Stimulated activated CD4-positive, alpha-beta T cell treated with anti-CD3 and anti-CD28 coated beads, Interleukin-2, amount 100 ng/mL, for 4 hours (primary cell): Measurements from ENCODE around the gene TFPT.

ENCODE experiments used
- DNase-seq: peaks from one replicate; pipeline ENCODE4 v3.0.0-alpha.2; 2020; ENCODE audit warnings: low read depth

Gene TFPT

DNA sequence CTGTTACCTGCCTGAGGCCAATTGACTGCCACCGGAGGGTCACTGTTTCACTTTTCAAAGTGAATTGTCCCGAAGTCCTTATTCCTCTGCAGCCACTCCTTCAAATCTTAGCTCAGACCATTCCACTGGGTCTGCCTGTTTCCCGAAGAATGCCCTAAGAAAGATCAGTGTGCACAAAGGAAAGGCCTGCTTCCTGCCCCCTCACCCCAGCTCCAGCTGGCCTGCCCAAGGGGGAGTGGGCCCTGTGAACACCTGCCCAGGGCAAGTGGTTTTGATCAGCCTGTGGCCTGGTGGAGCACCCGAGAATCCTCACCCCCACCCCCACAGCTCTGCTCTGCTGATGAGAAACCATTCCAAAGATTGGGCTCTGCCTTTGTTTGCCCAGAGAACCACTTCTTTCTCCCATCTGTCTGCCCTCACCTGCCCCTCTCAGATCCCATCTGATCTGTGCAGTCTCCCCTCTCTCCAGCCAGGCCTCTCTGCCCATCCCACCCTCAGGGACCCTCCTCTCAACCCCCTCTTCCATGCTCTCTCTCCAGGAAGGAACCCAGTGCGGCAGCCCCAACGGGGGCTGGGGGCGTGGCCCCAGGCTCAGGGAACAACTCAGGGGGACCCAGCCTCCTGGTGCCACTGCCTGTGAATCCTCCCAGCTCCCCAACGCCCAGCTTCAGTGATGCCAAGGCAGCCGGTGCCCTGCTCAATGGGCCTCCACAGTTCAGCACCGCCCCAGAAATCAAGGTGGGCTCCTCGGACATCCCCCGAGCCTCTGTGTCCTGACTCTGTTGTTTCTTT, 33.8 kb upstream of the TFPT start:
- no peak for DNase-seq

DNA sequence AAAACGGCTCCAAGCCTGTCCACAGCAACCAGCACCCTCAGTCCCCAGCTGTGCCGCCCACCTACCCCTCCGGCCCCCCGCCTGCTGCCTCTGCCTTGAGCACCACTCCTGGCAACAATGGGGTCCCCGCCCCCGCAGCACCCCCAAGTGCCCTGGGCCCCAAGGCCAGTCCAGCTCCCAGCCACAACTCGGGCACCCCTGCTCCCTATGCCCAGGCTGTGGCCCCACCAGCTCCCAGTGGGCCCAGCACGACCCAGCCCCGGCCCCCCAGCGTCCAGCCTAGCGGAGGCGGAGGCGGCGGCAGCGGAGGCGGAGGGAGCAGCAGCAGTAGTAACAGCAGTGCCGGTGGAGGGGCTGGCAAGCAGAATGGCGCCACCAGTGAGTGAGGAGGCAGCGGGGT, 32.7 kb upstream of the TFPT start:
- no peak for DNase-seq

DNA sequence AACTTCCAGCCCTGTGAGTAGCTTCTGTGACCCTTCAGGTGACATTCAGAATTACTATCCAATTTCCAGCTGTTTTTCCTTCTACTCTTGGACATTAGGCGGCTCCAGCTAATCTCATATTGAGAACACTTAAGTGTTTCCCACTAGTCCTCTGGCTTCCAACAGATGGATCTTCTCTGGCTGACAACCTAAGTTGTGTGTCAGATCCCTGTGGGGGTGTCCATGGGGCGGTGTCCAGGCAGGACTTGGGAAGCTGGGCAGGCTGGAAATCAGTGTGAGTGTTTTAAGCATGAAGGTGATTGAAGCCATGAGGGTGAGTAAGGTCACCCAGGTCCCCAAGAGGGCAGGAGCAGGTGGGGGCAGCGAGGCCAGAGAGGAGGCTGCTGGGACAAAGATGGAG, 32.2 kb upstream of the TFPT start:
- no peak for DNase-seq

DNA sequence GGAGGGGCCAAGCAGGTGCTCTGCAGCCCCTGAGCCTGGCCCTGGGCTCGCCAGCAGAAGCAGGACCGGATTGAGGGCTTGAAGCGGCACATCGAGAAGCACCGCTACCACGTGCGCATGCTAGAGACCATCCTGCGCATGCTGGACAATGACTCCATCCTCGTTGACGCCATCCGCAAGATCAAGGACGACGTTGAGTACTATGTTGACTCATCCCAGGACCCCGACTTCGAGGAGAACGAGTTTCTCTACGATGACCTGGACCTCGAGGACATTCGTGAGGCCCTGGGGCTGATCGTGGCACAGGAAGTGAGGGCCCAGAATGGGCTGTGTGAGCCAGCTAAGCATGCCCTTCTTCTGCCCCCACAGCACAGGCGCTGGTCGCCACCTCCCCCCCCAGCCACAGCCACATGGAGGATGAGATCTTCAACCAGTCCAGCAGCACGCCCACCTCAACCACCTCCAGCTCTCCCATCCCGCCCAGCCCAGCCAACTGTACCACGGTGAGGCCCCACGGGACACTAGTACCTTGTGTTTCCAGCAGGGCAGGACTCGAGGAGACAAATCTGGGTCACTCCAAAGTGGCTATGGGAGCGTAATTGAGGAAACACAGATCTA, 30.2 kb upstream of the TFPT start:
- DNase-seq, result no peak

DNA sequence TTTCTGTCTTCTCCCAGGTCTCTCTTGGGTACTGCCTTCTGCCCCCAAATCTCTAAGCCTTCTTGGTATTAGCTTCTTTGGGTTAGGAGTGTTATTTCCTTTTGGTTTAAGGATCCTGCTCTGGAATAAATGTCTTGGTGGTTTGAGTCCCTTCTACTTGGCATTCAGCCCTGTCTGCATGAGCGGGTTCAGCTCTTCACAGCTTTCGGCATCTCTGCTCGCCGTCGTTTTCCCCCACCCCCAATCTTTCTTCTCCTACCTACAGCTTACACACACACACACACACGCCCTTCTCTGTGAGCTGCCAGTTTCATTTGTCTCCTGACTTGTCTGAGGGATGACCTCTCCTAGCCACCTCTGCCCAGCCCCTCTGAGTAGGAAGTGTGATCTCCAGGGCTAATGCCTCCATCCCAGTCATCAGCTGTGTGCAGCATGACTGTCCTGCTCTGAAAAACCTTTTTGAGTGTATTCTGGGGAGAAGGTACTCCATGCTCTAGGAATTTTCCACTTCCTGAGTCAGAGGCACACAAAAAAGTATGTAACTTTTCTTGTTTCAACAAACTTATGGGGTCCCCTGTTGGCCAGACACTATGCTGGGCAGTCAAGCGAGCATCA, 26.8 kb upstream of the TFPT start:
- no peak for DNase-seq

DNA sequence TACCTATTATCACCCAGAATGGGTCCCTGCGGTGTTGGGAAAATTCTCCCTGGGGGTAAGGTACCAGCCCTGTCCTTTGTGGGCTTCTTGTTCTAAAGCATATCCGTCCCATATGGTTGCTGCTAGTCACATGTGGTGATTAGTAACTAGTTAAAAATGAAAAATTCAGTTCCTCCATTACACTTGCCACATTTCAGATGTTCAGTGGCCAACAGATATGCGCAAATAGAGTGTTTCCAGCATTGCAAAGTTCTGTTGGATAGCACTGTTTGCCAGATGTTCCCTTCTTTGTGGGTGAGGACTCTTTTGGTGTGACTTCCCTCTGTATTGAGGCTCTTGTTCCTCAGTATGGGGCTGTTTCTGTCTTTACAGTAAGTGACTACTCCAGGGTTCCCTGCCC, 25.9 kb upstream of the TFPT start:
- no peak for DNase-seq

DNA sequence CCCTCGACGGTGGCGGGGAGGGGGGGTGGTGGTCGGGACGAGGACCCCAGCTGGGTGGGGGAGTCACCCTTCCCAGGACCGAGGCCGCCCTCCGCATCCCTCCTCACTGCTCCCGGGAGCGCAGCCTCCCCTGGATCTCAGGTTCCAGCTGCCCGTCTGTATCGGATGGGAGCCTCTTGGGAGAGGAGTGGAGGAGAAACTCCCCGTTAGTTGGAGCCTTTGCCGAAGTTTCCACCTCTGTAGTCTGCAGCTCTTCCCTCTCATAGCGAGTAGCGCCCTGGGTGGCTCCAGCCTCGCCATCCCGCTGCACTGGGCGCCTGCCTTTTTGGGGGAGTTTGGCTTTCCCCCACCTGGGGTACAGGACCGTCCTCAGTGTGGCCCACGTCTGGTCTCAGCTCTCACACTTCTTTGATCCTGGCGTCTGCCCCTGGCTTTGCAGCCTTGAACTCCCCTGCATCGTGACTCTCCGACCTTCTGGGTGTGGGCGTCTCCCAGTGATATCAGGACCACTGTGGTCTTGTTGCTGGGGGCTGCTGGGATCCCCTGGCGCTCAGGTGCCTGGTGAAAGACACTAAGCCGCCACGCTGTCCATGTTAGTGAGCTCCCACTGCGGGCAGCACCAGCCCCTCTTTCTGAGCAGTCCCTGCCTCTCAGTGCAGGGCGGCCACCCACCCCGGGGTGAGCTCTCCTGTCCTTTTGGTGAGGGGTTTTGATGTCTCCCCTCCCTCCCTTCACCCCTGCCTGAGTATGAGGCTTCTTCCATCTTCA, 23.2 kb upstream of the TFPT start:
- DNase-seq, result no peak

DNA sequence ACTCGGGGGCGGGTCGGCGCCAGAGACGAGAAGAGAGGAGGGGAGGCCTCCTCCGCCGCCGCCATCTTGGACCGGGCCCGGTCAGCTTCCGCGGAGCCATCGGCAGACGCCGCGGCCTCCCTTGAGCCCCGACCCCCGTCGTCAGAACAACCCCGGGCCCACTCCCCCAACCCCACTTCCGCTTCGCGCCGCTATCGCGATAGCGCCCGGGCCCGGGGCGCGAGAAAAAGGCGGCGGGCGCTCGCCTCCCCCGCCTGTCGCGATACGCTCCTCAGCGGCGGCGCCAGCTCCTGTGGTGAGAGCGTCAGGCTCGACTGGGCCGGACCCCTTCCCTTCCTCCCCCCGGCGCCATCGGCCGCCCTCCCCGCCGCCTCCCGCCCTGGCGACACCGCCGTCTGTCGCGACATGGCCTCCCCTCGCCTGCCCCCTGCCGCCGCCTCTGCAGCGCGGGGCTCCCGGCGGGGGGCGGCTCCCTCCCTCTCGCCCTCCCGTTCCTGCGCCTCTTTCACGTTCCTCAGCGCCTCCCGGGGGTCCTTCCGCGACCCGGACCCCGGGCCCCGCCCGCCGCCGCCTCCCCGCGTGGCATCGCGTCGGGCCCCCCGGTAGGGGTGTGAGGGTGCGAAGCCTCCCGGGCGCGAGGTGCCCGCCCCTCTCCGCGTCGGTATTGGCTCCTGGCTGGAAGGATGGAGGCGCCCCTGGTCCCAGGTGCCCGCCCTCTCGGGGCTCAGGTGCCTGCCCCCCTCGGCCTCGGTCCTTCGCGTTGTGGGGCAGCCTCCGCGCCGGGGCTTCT, 22.4 kb upstream of the TFPT start, which contains the start of gene CNOT3:
Gene CNOT3, plus strand, starts transcription at position 64 of the 790 bp plus-strand sequence. CDS start 5,217 bp downstream, outside the sequence.
- DNase-seq, result no peak

DNA sequence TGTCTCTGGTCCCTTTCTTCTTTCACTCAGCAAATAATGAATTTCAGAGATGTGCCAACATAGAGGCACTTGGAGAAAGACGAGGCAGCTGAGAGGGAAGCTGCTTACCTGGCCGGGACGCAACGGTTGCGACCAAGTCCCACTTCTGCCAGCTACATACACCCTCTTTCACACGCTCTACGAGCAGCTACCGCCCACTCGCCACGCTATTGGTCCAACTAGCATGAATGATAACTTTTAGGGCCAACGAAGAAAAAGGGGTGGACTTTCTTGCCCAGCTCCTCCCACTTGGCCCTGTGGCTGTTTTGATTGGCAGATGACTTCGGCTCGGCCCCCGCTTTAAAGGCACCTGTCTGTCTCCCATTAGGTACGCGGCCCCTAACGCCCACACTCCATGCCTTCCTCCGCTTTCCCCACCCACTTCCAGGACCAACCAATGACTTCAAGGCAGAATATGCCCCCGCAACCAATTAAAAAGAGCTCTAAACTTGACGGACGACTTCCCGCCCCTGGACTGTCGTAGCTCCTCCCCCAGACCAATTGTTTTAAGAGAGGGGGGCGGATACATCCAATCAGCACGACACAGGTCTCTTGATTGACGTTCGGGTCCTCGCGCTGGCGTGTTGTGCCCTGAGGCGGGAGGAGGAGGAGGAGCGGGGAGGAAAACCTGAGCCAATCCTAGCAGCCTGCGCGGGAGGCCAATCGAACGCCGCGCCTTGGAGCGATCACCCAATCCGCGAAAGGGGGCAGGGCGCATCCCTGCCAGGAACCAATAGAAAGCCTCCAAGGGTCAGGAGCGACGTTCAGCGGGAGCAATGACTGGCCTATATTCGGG, 21.6 kb upstream of the TFPT start:
- peak; percentile 99 for DNase-seq

DNA sequence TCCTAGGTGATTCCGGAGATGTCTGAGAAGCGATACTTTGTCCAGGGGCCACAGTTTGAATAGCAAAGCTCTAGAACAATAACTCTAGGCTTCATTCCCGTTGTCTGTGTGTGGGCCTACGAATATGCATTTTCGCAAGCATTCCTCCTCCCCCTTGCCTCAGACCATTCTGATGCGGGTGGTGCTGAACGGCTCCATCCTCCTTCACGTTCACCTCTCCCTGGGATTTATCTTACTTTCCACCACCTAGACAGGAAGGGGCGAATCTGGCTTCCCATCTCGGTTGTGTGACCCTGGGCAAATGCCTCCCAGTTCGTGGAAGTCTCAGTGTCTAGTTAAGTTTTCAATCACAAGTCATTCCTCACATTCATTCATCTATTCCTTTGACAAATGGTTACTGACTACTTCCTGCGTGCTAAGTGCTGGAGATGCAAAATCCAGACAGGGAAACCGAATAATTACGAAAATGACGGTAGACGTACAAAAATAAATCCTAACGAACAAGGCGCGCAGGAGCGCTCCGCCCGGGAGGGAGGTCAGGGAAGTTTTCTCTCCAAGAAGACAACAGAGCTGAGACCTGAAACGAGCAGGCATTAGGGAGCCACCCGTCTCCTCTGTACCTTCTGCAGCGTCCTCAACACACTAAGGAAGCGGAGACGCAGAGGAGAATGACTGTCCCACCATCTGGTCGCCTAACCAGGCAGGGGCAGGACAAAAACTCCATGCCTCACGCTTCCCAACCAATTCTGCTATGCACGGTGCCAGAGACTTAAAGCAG, 20.8 kb upstream of the TFPT start:
- DNase-seq, result no peak

DNA sequence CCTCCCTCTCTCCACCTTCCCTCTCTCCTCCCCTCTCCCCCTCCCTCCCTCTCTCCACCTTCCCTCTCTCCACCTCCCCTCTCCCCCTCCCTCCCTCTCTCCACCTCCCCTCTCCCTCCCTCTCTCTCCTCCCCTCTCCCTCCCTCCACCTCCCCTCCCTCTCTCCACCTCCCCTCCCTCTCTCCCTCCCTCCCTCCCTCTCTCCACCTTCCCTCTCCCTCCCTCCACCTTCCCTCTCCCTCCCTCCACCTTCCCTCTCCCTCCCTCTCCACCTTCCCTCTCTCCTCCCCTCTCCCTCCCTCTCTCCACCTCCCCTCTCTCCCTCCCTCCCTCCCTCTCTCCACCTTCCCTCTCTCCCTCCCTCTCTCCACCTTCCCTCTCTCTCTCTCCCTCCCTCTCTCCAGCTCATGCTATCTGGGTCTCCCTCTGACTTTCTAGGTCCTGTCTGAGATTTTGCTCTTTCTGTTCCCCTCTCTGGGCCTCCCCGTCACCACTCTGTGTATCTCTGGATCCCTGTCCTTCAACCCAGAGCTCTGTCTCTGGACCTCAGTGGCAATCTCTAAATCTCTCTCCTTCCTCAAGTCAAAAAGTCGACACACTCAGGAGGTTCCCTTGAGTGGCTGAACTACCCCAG, 18.6 kb upstream of the TFPT start:
- DNase-seq, result no peak

DNA sequence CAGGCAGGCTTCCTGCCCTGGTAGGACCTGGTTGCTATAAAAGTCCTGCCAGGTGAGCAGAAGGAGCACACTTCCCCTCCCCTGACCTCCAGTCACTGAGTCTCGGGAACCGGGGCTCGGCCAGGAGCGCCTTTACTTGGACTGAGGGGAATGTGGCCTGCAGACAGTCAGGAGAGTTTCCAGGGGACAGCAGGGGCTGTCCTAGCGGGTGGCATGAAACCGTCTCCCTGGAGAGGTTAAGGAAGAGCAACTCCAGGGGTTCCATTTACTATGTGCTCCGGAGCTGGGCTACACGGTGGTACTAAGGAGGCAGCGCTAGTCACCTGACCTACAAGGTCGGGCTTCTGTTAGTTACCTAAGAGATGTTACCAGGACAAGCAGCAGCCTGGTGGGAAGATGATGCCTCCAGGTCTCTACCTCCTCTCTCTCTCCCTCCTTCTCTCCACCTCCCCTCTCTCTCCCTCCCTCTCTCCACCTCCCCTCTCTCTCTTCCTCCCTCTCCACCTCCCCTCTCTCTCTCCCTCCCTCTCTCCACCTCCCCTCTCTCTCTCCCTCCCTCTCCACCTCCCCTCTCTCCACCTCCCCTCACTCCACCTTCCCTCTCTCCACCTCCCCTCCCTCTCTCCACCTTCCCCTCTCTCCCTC, 18.0 kb upstream of the TFPT start:
- no peak for DNase-seq

DNA sequence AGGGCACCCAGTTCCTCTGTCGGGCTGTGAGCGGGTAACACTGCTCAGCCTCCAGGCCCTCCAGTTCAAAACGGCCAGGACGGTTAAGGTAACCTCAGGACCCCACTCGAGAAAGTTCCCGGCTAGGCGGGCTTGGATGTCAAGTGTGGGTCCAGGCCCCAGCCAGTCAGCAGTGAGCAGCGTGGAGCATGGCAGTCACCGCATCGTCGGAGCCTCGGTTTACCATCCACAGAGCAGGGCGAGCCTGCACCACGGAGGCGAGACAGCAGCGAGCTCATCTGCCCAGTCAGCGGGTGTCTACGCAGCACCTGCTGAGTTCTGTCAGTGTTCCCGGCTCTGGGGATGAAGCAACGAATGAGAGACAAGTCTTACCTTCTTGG, 14.2 kb upstream of the TFPT start:
- DNase-seq, result no peak

DNA sequence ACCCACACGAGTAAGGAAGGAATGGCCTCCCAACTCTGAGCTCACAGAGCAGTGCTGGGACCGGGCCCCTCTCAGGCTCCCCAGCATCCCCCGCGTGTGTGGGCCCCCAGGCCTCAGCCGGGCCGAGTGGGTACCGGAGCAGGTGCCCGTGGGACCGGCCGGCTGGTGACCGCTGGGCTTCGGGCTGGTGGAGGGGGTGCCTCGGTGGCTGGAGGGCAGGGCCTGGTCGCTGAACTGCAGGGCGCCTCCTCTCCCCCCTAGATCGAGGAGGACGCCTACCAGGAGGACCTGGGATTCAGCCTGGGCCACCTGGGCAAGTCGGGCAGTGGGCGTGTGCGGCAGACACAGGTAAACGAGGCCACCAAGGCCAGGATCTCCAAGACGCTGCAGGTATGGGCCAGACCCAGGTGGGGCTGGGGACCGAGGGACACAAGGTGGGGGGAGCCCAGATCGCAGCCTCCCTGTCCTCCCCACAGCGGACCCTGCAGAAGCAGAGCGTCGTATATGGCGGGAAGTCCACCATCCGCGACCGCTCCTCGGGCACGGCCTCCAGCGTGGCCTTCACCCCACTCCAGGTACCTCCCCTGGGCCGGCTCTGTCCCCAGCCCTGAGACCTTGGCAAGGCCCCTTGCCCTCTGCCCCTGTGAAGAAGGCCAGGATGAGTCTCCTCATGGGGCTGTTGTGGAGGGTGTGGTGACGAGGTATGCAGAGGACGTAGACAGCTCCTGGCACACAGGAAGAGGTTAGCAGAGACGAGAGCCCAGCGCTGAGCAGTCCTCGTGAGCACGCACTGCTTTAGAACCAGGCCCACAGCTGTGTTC, 13.5 kb upstream of the TFPT start:
- DNase-seq, result no peak

DNA sequence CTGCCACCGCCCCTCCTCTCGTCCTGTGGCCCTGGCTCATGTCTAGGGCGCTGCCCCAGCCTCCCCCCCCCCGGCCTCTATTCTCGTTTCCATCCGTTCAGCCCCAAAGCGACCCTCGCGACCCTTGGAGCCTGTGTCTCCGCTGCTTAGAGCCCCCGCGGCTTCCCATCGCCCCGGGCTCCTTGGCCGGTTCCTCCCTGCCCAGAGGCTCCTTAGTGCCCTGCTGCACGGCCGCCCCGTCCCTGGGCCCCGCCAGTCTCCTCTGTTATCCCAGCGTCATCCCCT, 12.9 kb upstream of the TFPT start:
- no peak for DNase-seq

DNA sequence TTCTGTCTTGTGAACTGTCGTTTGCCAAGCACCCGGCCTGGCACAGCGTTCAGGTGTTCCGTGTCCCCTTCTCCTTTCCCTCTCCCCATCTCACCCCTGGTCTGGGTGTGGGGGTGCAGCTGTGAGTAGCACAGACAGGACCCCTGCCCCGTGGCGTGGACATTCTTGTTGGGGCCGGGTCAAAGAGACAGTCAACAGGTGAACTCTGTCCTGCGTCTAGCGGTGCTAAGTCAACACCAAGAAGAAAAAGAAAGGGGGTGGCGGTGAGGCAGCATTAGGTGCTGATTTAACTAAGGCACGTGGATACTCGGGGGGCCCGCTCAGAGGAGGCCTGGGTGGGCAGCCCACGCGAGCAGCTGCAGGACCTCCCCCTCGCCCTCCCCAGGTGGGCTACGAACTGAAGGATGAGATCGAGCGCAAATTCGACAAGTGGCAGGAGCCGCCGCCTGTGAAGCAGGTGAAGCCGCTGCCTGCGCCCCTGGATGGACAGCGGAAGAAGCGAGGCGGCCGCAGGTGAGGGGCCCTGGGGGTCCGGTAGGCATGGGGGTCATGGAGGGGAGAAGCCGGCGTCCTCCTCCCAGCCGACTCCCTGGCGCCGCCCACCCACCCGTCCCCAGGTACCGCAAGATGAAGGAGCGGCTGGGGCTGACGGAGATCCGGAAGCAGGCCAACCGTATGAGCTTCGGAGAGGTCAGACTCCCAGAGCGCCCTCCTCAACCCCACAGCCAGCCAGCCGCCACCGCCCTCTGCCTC, 12.4 kb upstream of the TFPT start:
- no peak for DNase-seq

DNA sequence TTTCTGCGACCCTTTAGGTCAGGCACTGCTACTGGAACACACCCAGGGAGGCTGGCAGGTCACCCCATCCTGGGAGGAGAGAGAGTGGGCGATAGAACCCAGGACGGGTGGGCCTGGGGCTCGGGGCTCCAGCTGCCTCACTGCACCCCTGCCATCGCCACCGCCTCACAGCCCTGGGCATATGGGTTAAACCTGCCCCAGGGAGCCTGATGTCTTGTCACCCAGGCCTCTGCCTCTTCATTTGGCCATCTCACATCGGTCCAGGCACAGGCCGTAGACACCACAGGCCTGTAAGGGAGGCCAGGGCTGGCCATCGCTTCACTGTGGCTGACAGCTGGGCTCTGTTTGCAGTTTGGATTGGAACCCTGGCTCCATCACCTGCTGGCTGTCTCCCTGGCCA, 10.3 kb upstream of the TFPT start:
- DNase-seq, result no peak

DNA sequence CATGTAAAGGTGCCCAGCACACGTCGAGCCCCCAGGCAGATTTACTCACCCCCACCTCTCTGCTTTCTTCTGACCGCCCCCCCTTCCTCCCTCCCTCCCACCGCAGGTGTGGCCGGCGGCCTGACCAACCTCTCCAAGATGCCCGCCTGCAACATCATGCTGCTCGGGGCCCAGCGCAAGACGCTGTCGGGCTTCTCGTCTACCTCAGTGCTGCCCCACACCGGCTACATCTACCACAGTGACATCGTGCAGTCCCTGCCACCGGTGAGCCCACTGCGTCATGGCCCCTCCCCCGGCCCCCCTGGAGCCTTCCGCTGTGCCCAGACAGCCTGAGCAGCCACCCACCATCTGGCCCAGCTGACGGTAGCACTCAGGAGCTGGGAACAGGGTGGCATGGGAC, 8.9 kb upstream of the TFPT start:
- no peak for DNase-seq
